ENCODE data around the gene BRPF1. TPM values are rescaled to one million over a fixed set of nuclear protein-coding genes. Genes with fewer than 3 reads are reported as not detected.

Gene BRPF1
- total and polyA plus RNA-seq, 2 donors (not counting 1 experiment from before 2014, with no cell fraction given) = 24.4 to 36.5 TPM

- POLR2A ChIA-PET = no interaction called here
- H3K4me3 ChIP-seq (ENCODE audit: control extremely low read depth in 1 of 5, extremely low read depth in 1 of 5, insufficient read depth in 1 of 5, low read depth in 2 of 5, low read length in 4 of 5) = no peak overlapping the region
- Mint-ChIP-seq H3K27me3 (no peaks in the 10 kb centered on the region), H3K9me3 (ENCODE audit: insufficient read depth) (no peaks in the 10 kb centered on the region), H3K27ac (no peak overlapping the region), H3K4me1 (no peaks in the 10 kb centered on the region), H3K4me3 (no peak overlapping the region)
- CTCF ChIA-PET = interaction anchor here (1.4 kb wide), 1 partner anchor 19 kb away, joined by 3 read pairs; no protein-coding TSS in a partner anchor
- H3K27me3 ChIP-seq (replicated peaks in 1 of 4; ENCODE audit: control extremely low read depth in 1 of 4, control insufficient read depth in 3 of 4, insufficient read depth in 4 of 4, low read length in 3 of 4) = no peaks in the 10 kb centered on the region
- 97% methylated on average over 7 of the region's 8 CpGs for WGBS (ENCODE audit: insufficient coverage)
- H3K27ac ChIP-seq (ENCODE audit: low read length in 2 of 2) = no peak overlapping the region
- H3K4me2 ChIP-seq (replicated peaks; ENCODE audit: low read depth, low read length, poor library complexity, severe bottlenecking) = no peak overlapping the region
- H2AFZ ChIP-seq (ENCODE audit: insufficient read depth, low read depth, low read length, poor library complexity, severe bottlenecking) = no peak overlapping the region
- TF ChIP-seq EZH2 (IDR thresholded peaks at IDR 0.05; ENCODE audit: borderline replicate concordance, insufficient read depth, low read depth, low read length, poor library complexity, severe bottlenecking) = no peak
- TF ChIP-seq CTCF (IDR thresholded peaks at IDR 0.05) = no peak
- intact Hi-C loops (cut with micrococcal nuclease) = no loop called here
- no peak overlapping the region for H3K9ac ChIP-seq (ENCODE audit: low read length)
- no peak for ATAC-seq (ENCODE audit: low read depth)
- no peaks in the 10 kb centered on the region for H3K4me1 ChIP-seq (ENCODE audit: control insufficient read depth in 2 of 2, insufficient read depth in 2 of 2, low read length in 2 of 2)
- peaks cover 5 to 23% of the 10 kb centered on the region in 2 experiments for H3K36me3 ChIP-seq (replicated peaks in 1 of 2; ENCODE audit: control extremely low read depth in 1 of 2, control insufficient read depth in 1 of 2, extremely low read depth in 1 of 2, insufficient read depth in 2 of 2, low read length in 1 of 2)
- no peaks in the 10 kb centered on the region for H4K20me1 ChIP-seq (ENCODE audit: control insufficient read depth, insufficient read depth, low read length, poor library complexity, severe bottlenecking)
- H3K79me2 ChIP-seq (ENCODE audit: control insufficient read depth, insufficient read depth, low read length) = no peaks in the 10 kb centered on the region
- peaks cover 0 to 3% (median 0%) of the 10 kb centered on the region in 3 donors for H3K9me3 ChIP-seq (ENCODE audit: control extremely low read depth in 1 of 3, control insufficient read depth in 2 of 3, insufficient read depth in 1 of 3, low read length in 2 of 3)
- DNase-seq = no peak
Measured at GRCh38 chr3:9762871-9763270, 31.3 kb downstream of the BRPF1 start.

- ChIA-PET CTCF (no interaction called here), POLR2A (no interaction called here)
- DNase-seq = no peak
- Histone ChIP-seq H3K9ac (ENCODE audit: low read length) (no peak overlapping the region), H4K20me1 (ENCODE audit: control insufficient read depth, insufficient read depth, low read length, poor library complexity, severe bottlenecking) (no peaks in the 10 kb centered on the region), H3K4me2 (replicated peaks; ENCODE audit: low read depth, low read length, poor library complexity, severe bottlenecking) (no peak overlapping the region), H3K27ac (ENCODE audit: low read length in 2 of 2) (no peak overlapping the region), H3K27me3 (replicated peaks in 1 of 4; ENCODE audit: control extremely low read depth in 1 of 4, control insufficient read depth in 3 of 4, insufficient read depth in 4 of 4, low read length in 3 of 4) (peaks cover 0 to 12% (median 2%) of the 10 kb centered on the region in 4 experiments), H3K79me2 (ENCODE audit: control insufficient read depth, insufficient read depth, low read length) (no peaks in the 10 kb centered on the region), H3K36me3 (replicated peaks in 1 of 2; ENCODE audit: control extremely low read depth in 1 of 2, control insufficient read depth in 1 of 2, extremely low read depth in 1 of 2, insufficient read depth in 2 of 2, low read length in 1 of 2) (peaks cover under 1 to 2% of the 10 kb centered on the region in 2 experiments), H2AFZ (ENCODE audit: insufficient read depth, low read depth, low read length, poor library complexity, severe bottlenecking) (no peak overlapping the region), H3K9me3 (ENCODE audit: control extremely low read depth in 1 of 3, control insufficient read depth in 2 of 3, insufficient read depth in 1 of 3, low read length in 2 of 3) (no peaks in the 10 kb centered on the region), H3K4me3 (ENCODE audit: control extremely low read depth in 1 of 5, extremely low read depth in 1 of 5, insufficient read depth in 1 of 5, low read depth in 2 of 5, low read length in 4 of 5) (no peak overlapping the region), H3K4me1 (ENCODE audit: control insufficient read depth in 2 of 2, insufficient read depth in 2 of 2, low read length in 2 of 2) (peaks cover 17 to 18% of the 10 kb centered on the region in 2 donors)
- intact Hi-C loops (cut with micrococcal nuclease) = no loop called here
- H3K4me1 Mint-ChIP-seq = peaks cover 20% of the 10 kb centered on the region
- TF ChIP-seq CTCF (IDR thresholded peaks at IDR 0.05) (no peak), EZH2 (IDR thresholded peaks at IDR 0.05; ENCODE audit: borderline replicate concordance, insufficient read depth, low read depth, low read length, poor library complexity, severe bottlenecking) (no peak)
- H3K4me3 Mint-ChIP-seq = no peak overlapping the region
- 100% methylated on average over 4 of the region's 4 CpGs for WGBS (ENCODE audit: insufficient coverage)
- H3K9me3 Mint-ChIP-seq (ENCODE audit: insufficient read depth) = no peaks in the 10 kb centered on the region
- no peak for ATAC-seq (ENCODE audit: low read depth)
- H3K27ac Mint-ChIP-seq = no peak overlapping the region
- H3K27me3 Mint-ChIP-seq = peaks cover 5% of the 10 kb centered on the region
Measured at GRCh38 chr3:9765865-9766264, 34.3 kb downstream of the BRPF1 start.
